ENCODE data around the gene ADAM17. TPM values are rescaled to one million over a fixed set of nuclear protein-coding genes. Genes with fewer than 3 reads are reported as not detected.
"Not testable (repeated sequence)": the region's sequence is repeated elsewhere in the genome, so short reads cannot be mapped to it uniquely, and the experiment has no call there.

ADAM17 gene
- total RNA-seq, 1 experiment from 2014 or later, result 50.0 TPM

DNA sequence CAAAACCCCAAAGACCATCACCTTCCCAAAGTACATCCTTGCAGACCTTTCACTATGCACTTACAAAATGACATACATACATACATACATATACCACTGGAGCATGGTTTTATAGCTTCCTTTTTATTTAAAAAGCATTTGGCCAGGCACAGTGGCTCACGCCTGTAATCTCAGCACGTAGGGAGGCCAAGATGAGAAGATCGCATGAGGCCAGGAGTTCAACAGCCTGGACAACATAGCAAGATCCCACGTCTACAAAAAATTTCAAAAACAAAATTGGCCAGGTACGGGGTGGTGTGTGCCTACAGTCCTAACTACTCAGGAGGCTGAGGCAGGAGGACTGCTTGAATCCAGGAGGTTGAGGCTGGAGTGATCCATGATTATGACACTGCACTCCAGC, 29.9 kb upstream of the ADAM17 start:
- POLR2A ChIA-PET, result no interaction called here
- H3K36me3 ChIP-seq (ENCODE audit: control insufficient read depth, insufficient read depth, low read length), result peaks cover 53% of the 10 kb centered on the region
- no peak for DNase-seq (ENCODE audit: low read depth, low spot score)
- in situ Hi-C loops (cut with HindIII; ENCODE audit: low pct_unique_long_range_greater_than_20kb, low sequenced_read_pairs) (no loop called here), intact Hi-C loops (cut with micrococcal nuclease; ENCODE audit: unreplicated experiment) (no loop called here)
- no peak for ATAC-seq
- H3K4me3 ChIP-seq (ENCODE audit: low read depth in 2 of 2, low read length in 2 of 2), result no peak overlapping the region
- CTCF ChIA-PET, result no interaction called here
- H3K27ac ChIP-seq (ENCODE audit: low read length), result no peak overlapping the region
- no peaks in the 10 kb centered on the region for H3K9me3 ChIP-seq (ENCODE audit: control insufficient read depth, insufficient read depth, low read depth, low read length)
- 0 out of 2 replicates have a peak, but pooled peaks cover 2% of the 10 kb centered on the region for H3K4me1 ChIP-seq (ENCODE audit: control insufficient read depth, insufficient read depth, low read length)
- no peaks in the 10 kb centered on the region for H3K27me3 ChIP-seq (ENCODE audit: control insufficient read depth, insufficient read depth, low read length)
- BruUV-seq (replicated peaks), result no TSS peak
- TF ChIP-seq TCF7L2 (IDR thresholded peaks at IDR 0.05; ENCODE audit: low read depth, low read length), result no peak
- TF ChIP-seq, protein P1, sequence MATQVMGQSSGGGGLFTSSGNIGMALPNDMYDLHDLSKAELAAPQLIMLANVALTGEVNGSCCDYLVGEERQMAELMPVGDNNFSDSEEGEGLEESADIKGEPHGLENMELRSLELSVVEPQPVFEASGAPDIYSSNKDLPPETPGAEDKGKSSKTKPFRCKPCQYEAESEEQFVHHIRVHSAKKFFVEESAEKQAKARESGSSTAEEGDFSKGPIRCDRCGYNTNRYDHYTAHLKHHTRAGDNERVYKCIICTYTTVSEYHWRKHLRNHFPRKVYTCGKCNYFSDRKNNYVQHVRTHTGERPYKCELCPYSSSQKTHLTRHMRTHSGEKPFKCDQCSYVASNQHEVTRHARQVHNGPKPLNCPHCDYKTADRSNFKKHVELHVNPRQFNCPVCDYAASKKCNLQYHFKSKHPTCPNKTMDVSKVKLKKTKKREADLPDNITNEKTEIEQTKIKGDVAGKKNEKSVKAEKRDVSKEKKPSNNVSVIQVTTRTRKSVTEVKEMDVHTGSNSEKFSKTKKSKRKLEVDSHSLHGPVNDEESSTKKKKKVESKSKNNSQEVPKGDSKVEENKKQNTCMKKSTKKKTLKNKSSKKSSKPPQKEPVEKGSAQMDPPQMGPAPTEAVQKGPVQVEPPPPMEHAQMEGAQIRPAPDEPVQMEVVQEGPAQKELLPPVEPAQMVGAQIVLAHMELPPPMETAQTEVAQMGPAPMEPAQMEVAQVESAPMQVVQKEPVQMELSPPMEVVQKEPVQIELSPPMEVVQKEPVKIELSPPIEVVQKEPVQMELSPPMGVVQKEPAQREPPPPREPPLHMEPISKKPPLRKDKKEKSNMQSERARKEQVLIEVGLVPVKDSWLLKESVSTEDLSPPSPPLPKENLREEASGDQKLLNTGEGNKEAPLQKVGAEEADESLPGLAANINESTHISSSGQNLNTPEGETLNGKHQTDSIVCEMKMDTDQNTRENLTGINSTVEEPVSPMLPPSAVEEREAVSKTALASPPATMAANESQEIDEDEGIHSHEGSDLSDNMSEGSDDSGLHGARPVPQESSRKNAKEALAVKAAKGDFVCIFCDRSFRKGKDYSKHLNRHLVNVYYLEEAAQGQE (IDR thresholded peaks at IDR 0.05; ENCODE audit: insufficient read depth in 1 of 2, low read depth in 2 of 2, low read length in 1 of 2), result no peak
- TF ChIP-seq, protein P2, sequence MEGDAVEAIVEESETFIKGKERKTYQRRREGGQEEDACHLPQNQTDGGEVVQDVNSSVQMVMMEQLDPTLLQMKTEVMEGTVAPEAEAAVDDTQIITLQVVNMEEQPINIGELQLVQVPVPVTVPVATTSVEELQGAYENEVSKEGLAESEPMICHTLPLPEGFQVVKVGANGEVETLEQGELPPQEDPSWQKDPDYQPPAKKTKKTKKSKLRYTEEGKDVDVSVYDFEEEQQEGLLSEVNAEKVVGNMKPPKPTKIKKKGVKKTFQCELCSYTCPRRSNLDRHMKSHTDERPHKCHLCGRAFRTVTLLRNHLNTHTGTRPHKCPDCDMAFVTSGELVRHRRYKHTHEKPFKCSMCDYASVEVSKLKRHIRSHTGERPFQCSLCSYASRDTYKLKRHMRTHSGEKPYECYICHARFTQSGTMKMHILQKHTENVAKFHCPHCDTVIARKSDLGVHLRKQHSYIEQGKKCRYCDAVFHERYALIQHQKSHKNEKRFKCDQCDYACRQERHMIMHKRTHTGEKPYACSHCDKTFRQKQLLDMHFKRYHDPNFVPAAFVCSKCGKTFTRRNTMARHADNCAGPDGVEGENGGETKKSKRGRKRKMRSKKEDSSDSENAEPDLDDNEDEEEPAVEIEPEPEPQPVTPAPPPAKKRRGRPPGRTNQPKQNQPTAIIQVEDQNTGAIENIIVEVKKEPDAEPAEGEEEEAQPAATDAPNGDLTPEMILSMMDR (IDR thresholded peaks at IDR 0.05), result no peak
- no peak for TF ChIP-seq POLR2AphosphoS5 (IDR thresholded peaks at IDR 0.05; ENCODE audit: low read depth, low read length)
- no peak for TF ChIP-seq SIN3A (IDR thresholded peaks at IDR 0.05; ENCODE audit: borderline replicate concordance, insufficient read depth, low read depth, low read length)

DNA sequence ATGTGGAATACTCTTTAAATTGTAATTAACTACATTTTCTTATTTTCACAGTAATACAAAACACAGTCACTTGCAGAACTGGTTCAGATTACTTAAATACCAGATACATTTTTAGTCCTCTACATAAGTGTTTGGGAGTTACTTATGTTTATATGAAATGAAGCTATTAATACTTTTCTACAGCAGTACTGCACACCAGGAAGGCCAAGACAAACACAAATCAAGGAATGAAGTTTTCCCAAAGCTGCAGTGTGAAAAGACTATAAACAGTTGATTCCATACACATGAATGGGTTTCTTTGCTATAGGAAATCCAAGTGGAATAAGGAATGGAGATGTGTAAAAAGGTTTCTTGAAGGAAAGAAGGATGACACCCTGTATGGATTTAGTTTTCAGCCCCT, 29.3 kb upstream of the ADAM17 start:
- CTCF ChIA-PET; intact Hi-C loops (cut with micrococcal nuclease; ENCODE audit: unreplicated experiment); in situ Hi-C loops (cut with HindIII; ENCODE audit: low pct_unique_long_range_greater_than_20kb, low sequenced_read_pairs); POLR2A ChIA-PET; DNase-seq (ENCODE audit: low read depth, low spot score); H3K27me3 ChIP-seq (ENCODE audit: control insufficient read depth, insufficient read depth, low read length); H3K9me3 ChIP-seq (ENCODE audit: control insufficient read depth, insufficient read depth, low read depth, low read length); H3K4me1 ChIP-seq (ENCODE audit: control insufficient read depth, insufficient read depth, low read length); H3K27ac ChIP-seq (ENCODE audit: low read length); H3K4me3 ChIP-seq (ENCODE audit: low read depth in 2 of 2, low read length in 2 of 2); BruUV-seq (replicated peaks); ATAC-seq: not testable (repeated sequence)
- peaks cover 49% of the 10 kb centered on the region for H3K36me3 ChIP-seq (ENCODE audit: control insufficient read depth, insufficient read depth, low read length)

DNA sequence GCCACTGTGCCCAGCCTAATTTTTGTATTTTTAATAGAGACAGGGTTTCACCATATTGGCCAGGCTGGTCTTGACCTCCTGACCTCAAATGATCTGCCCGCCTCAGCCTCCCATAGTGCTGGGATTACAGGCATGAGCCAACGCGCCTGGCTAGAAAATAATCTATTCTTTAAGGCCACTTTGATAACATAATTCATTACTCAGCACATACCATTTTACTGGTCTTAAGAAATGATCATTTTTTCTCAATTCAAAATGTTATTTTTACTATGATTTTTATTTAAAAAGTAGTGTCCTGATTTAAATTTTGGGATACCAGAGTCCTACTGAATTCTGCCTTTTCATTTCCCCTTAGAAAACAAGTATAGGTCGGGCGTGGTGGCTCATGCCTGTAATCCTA, 27.0 kb upstream of the ADAM17 start:
- CTCF ChIA-PET, result no interaction called here
- DNase-seq (ENCODE audit: low read depth, low spot score) (no peak), ATAC-seq (no peak)
- peaks cover 36% of the 10 kb centered on the region for H3K36me3 ChIP-seq (ENCODE audit: control insufficient read depth, insufficient read depth, low read length)
- TF ChIP-seq SIN3A (IDR thresholded peaks at IDR 0.05; ENCODE audit: borderline replicate concordance, insufficient read depth, low read depth, low read length), result no peak
- TF ChIP-seq, protein P2 (IDR thresholded peaks at IDR 0.05), result no peak
- TF ChIP-seq, protein P1 (IDR thresholded peaks at IDR 0.05; ENCODE audit: insufficient read depth in 1 of 2, low read depth in 2 of 2, low read length in 1 of 2), result no peak
- TF ChIP-seq POLR2AphosphoS5 (IDR thresholded peaks at IDR 0.05; ENCODE audit: low read depth, low read length), result no peak
- no peak for TF ChIP-seq TCF7L2 (IDR thresholded peaks at IDR 0.05; ENCODE audit: low read depth, low read length)
- no peaks in the 10 kb centered on the region for H3K27me3 ChIP-seq (ENCODE audit: control insufficient read depth, insufficient read depth, low read length)
- no peak overlapping the region for H3K4me3 ChIP-seq (ENCODE audit: low read depth in 2 of 2, low read length in 2 of 2)
- H3K27ac ChIP-seq (ENCODE audit: low read length), result no peak overlapping the region
- 0 out of 2 replicates have a peak, but pooled peaks cover 2% of the 10 kb centered on the region for H3K4me1 ChIP-seq (ENCODE audit: control insufficient read depth, insufficient read depth, low read length)
- no peaks in the 10 kb centered on the region for H3K9me3 ChIP-seq (ENCODE audit: control insufficient read depth, insufficient read depth, low read depth, low read length)
- POLR2A ChIA-PET, result no interaction called here
- in situ Hi-C loops (cut with HindIII; ENCODE audit: low pct_unique_long_range_greater_than_20kb, low sequenced_read_pairs), result no loop called here
- no TSS peak for BruUV-seq (replicated peaks)
- intact Hi-C loops (cut with micrococcal nuclease; ENCODE audit: unreplicated experiment), result no loop called here

Data from Panc1 (cell line).